B cell (primary cell): Measurements from ENCODE around the gene RGS14. TPM values are rescaled to one million over a fixed set of nuclear protein-coding genes. Genes with fewer than 3 reads are reported as not detected.

Experiments
- ATAC-seq: fragments of 200-7000 bp; cut with Tn5 transposase; one replicate; pipeline ENCODE4 v1.10.0; 2021; ENCODE audit warnings: low read depth, mild to moderate bottlenecking, moderate number of reproducible peaks, moderate library complexity
- CTCF ChIA-PET: fragments of 350-600 bp; sonication (Branson Sonifier 250); formaldehyde crosslinking; loops from one replicate; lab custom pipeline; 2021; ENCODE audit warnings: antibody characterized with exemption, inconsistent platforms; lab: Charles Lee
- POLR2A ChIA-PET: fragments of 350-600 bp; sonication (Branson Sonifier 250); formaldehyde crosslinking; loops from one replicate; lab custom pipeline; 2021; ENCODE audit warnings: antibody characterized with exemption; lab: Charles Lee
- DNase-seq: peaks from one replicate; pipeline ENCODE4 v3.0.0; 2013
- H2AFZ ChIP-seq: 2 replicates; pipeline ENCODE4 v1.6.1; 2012; ENCODE audit warnings: mild to moderate bottlenecking, low read depth, low read length; ENCODE audit not compliant: insufficient read depth, poor library complexity, severe bottlenecking
- H3K27ac ChIP-seq, 2 donors: 1 replicate in 1 of 2; 2 replicates in 1 of 2; pipeline ENCODE4 v1.5.1; 2012 to 2013; ENCODE audit warnings: low read length in 2 of 2, mild to moderate bottlenecking in 2 of 2, moderate library complexity in 1 of 2
- H3K27me3 ChIP-seq, 4 experiments: fragments of 200-600 bp in 1 of 4; sonication (generic) in 1 of 4; replicated peaks in 1 of 4; 1 replicate in 2 of 4; 2 replicates in 2 of 4; pipeline versions ENCODE4 v1.6.1 to v1.7.0; 2013 to 2016; ENCODE audit warnings: low read length in 3 of 4, mild to moderate bottlenecking in 2 of 4, mixed read lengths in 1 of 4, moderate library complexity in 1 of 4; ENCODE audit not compliant: insufficient read depth in 4 of 4, control insufficient read depth in 3 of 4; ENCODE audit errors: control extremely low read depth in 1 of 4
- H3K36me3 ChIP-seq, 2 experiments: replicated peaks in 1 of 2; 1 replicate in 1 of 2; 2 replicates in 1 of 2; pipeline versions ENCODE4 v1.6.1 to v1.7.1; 2013; ENCODE audit warnings: low read length in 1 of 2; ENCODE audit not compliant: insufficient read depth in 2 of 2, control insufficient read depth in 1 of 2; ENCODE audit errors: control extremely low read depth in 1 of 2, extremely low read depth in 1 of 2
- H3K4me1 ChIP-seq, 2 donors: fragments of 200-600 bp in 1 of 2; sonication (generic) in 1 of 2; 1 replicate in 1 of 2; 2 replicates in 1 of 2; pipeline versions ENCODE4 v1.5.1 to v1.6.1; 2013 to 2017; ENCODE audit warnings: low read length in 2 of 2; ENCODE audit not compliant: control insufficient read depth in 2 of 2, insufficient read depth in 2 of 2
- H3K4me2 ChIP-seq: replicated peaks from 2 replicates; pipeline ENCODE3; 2012; ENCODE audit warnings: mild to moderate bottlenecking, low read depth, low read length; ENCODE audit not compliant: poor library complexity, severe bottlenecking
- H3K4me3 ChIP-seq, 5 experiments: fragments of 200-600 bp in 1 of 5; sonication (generic) in 1 of 5; 1 replicate in 3 of 5; 2 replicates in 2 of 5; pipeline versions ENCODE4 v1.5.1 to v1.7.0; 2011 to 2016; ENCODE audit warnings: low read length in 4 of 5, mild to moderate bottlenecking in 4 of 5, low read depth in 2 of 5, control low read depth in 1 of 5, moderate library complexity in 1 of 5; ENCODE audit not compliant: insufficient read depth in 1 of 5; ENCODE audit errors: control extremely low read depth in 1 of 5, extremely low read depth in 1 of 5
- H3K79me2 ChIP-seq: fragments of 200-600 bp; sonication (generic); one replicate; pipeline ENCODE4 v1.6.0; 2016; ENCODE audit warnings: low read length; ENCODE audit not compliant: control insufficient read depth, insufficient read depth
- H3K9ac ChIP-seq: fragments of 200-600 bp; sonication (generic); 2 replicates; pipeline ENCODE4 v1.6.1; 2017; ENCODE audit warnings: mild to moderate bottlenecking, low read length, moderate library complexity
- H3K9me3 ChIP-seq, 3 donors: one replicate each; pipeline versions ENCODE4 v1.6.1 to v1.7.1; 2013; ENCODE audit warnings: low read length in 2 of 3; ENCODE audit not compliant: control insufficient read depth in 2 of 3, insufficient read depth in 1 of 3; ENCODE audit errors: control extremely low read depth in 1 of 3
- H4K20me1 ChIP-seq: 2 replicates; pipeline ENCODE4 v1.6.0; 2012; ENCODE audit warnings: mild to moderate bottlenecking, low read length; ENCODE audit not compliant: insufficient read depth, control insufficient read depth, poor library complexity, severe bottlenecking
- H3K27ac Mint-ChIP-seq: one replicate; pipeline ENCODE4 v1.8.0; 2021; ENCODE audit warnings: mixed read lengths
- H3K27me3 Mint-ChIP-seq: one replicate; pipeline ENCODE4 v1.8.0; 2021; ENCODE audit warnings: mixed read lengths
- H3K4me1 Mint-ChIP-seq: one replicate; pipeline ENCODE4 v1.8.0; 2021; ENCODE audit warnings: mixed read lengths
- H3K4me3 Mint-ChIP-seq: one replicate; pipeline ENCODE4 v1.8.0; 2021; ENCODE audit warnings: mixed read lengths
- H3K9me3 Mint-ChIP-seq: one replicate; pipeline ENCODE4 v1.8.0; 2022; ENCODE audit warnings: mixed read lengths; ENCODE audit not compliant: insufficient read depth
- CTCF ChIP-seq: fragments of 200-600 bp; IDR thresholded peaks from one replicate; pipeline ENCODE4 v1.8.0; 2022; ENCODE audit warnings: antibody characterized with exemption, mild to moderate bottlenecking
- EZH2 ChIP-seq: IDR thresholded peaks from 2 replicates; pipeline ENCODE4 v1.6.1; 2012; ENCODE audit warnings: borderline replicate concordance, low read depth, mild to moderate bottlenecking, moderate library complexity, low read length; ENCODE audit not compliant: insufficient read depth, poor library complexity, severe bottlenecking
- WGBS: methylation state at CpG from one replicate; pipeline ENCODE4 v1.1.5; 2013; ENCODE audit warnings: missing lambda C conversion rate; ENCODE audit not compliant: insufficient coverage; 5-methylcytosine and 5-hydroxymethylcytosine counted together
- intact Hi-C: fragments of 100-400 bp; cut with micrococcal nuclease; formaldehyde crosslinking; loops from one replicate; pipeline ENCODE4 v1.10.0; 2022
- polyA plus RNA-seq: library from polyadenylated mRNA; depleted of rRNA; stranded (reverse); fragments of >200 nt; gene quantifications from 2 replicates; pipeline ENCODE4 v1.2.3, GENCODE V29; 2012
- total RNA-seq, 2 donors: library from RNA; stranded (reverse); fragments of 120-200 nt in 1 of 2; gene quantifications; 1 replicate in 1 of 2; 2 replicates in 1 of 2; pipeline versions ENCODE4 v1.2.3 to v1.2.4, GENCODE V29; 2013 to 2022

The RGS14 gene
- total and polyA plus RNA-seq, 2 donors (not counting 1 experiment from before 2014, with no cell fraction given), result 85.8 to 184 TPM

- ChIA-PET POLR2A (no interaction called here), CTCF (interaction anchor here (0.9 to 1.2 kb wide), 2 partner anchors 23 to 254 kb away, joined by 4 to 5 read pairs; no protein-coding TSS in a partner anchor)
- H3K36me3 ChIP-seq, result peaks cover 0 to 60% of the 10 kb centered on the region in 2 experiments
- no peak overlapping the region for H3K4me3 Mint-ChIP-seq
- H4K20me1 ChIP-seq, result peaks cover 96% of the 10 kb centered on the region
- H3K4me2 ChIP-seq, result no peak overlapping the region
- H2AFZ ChIP-seq, result no peak overlapping the region
- ATAC-seq, result no peak
- no peak overlapping the region for H3K27ac ChIP-seq
- peaks cover 54% of the 10 kb centered on the region for H3K4me1 Mint-ChIP-seq
- no peak overlapping the region for H3K4me3 ChIP-seq
- peaks cover 39 to 55% of the 10 kb centered on the region in 2 donors for H3K4me1 ChIP-seq
- peaks cover 42% of the 10 kb centered on the region for H3K79me2 ChIP-seq
- no peak for DNase-seq
- H3K9me3 Mint-ChIP-seq, result no peaks in the 10 kb centered on the region
- no peaks in the 10 kb centered on the region for H3K27me3 ChIP-seq
- intact Hi-C loops, result no loop called here
- H3K9ac ChIP-seq, result no peak overlapping the region
- no peaks in the 10 kb centered on the region for H3K27me3 Mint-ChIP-seq
- no peaks in the 10 kb centered on the region for H3K9me3 ChIP-seq
- WGBS, result 97% methylated on average over 36 of the region's 46 CpGs
- TF ChIP-seq EZH2 (no peak), CTCF (no peak)
- H3K27ac Mint-ChIP-seq, result no peak overlapping the region
Measured at GRCh38 chr5:177367323-177367848, 9.7 kb downstream of the RGS14 start.
